GM21360 (cell line): ENCODE measurements around the gene ATP6V1G3.
"Not testable (repeated sequence)": the region's sequence is repeated elsewhere in the genome, so short reads cannot be mapped to it uniquely, and the experiment has no call there.

Experiments
- ATAC-seq: cut with Tn5 transposase; IDR thresholded peaks from one replicate; pipeline ENCODE4 v1.9.1; 2021; ENCODE audit warnings: mild to moderate bottlenecking, moderate library complexity; ENCODE audit not compliant: unreplicated experiment

Gene ATP6V1G3

DNA sequence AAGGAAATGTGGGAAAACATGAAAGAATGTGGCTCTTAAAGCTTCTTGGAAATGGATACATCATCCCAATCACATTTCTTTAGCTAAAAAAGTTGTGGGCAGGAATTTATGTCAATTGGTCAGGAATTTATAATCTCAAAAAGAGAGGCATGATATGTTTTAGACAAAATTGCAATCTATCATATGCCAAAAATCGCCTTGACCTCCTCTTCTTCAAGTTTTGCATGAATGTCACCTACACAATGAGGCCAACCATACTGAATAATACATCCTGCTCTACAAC is 42.4 kb downstream of the ATP6V1G3 start:
- no peak for ATAC-seq

DNA sequence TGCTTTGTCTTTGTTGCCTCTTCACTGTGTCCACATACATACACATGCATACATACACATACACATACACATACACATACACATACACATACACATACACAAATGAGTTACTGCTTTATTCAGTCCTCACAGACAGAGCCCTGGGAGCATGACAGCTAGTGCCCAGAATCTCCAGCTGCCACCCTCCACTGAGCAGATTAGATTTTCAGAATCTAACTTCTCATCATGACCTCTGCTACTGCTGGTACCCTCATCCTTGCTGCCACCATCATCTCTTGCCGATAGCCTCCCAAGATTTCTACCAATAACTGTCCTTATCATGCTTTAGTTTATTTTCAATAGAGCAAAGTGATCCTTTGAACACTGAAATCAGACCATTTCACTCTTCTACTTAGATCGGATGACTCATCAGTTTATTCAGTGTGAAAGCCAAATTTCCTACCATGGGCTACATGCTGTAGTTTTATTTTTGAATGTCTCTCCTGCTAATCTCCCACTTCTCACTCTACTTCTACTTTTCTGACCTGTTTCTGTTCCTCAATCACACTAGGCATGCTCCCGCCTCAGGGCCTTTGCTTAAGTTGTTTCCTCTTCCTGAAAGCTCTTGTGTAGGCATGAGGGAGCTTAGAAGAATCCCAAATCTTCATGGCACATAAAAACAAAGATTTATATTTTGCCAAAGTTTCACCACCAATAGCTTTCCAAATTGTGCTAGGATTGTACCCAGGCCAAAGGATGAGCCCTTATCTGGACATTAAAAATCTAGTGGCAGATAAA is 43.0 kb downstream of the ATP6V1G3 start:
- peak; percentile 44 for ATAC-seq

- ATAC-seq: no peak
Observed at GRCh38 chr1:198496216-198497143, 44.0 kb downstream of the ATP6V1G3 start.

GRCh38 chr1:198495631-198496030 is 44.8 kb downstream of the ATP6V1G3 start:
- ATAC-seq: no peak

DNA sequence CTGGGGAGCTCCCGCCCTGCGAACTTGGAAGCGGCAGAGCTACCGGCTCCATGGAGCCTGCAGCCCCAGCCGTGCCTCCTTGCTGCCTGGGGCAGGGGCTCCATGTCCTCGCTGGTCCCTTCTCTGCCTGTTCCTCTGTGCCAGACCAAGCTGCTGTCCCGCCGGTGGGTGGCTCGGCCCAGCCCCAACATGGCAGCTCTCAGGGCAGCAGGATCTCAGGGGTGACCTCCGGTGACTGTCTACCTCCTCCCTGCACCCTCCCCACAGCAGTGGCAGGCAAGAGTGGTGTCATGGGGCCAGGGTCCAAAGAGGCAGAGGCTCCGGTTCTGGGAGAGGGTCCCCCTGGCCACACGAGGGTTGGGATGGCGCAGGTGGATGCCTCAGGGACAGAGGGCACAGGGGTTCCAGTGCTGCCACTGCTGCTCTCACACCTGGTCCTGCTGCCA is 45.8 kb downstream of the ATP6V1G3 start:
- no peak for ATAC-seq

DNA sequence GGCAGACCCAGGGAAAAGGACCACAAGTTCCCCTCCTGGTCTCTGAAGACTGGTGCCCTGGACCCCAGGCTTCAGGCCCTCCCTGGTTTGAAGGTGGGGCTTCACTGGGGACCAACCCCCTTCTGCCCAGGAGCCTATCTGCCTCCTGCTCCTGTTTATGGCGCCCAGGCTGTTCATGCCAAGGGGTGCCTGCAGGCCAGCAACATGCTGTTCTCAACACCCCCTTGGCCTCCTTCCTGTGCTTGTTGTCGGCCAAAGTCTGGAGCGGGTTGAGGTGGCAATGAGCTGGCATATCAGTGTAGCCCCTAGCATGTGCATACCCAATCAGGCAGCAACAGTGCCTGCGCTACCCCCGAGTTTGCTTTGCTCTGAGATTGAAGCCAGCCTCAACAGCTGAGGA is 46.3 kb downstream of the ATP6V1G3 start:
- ATAC-seq: no peak

DNA sequence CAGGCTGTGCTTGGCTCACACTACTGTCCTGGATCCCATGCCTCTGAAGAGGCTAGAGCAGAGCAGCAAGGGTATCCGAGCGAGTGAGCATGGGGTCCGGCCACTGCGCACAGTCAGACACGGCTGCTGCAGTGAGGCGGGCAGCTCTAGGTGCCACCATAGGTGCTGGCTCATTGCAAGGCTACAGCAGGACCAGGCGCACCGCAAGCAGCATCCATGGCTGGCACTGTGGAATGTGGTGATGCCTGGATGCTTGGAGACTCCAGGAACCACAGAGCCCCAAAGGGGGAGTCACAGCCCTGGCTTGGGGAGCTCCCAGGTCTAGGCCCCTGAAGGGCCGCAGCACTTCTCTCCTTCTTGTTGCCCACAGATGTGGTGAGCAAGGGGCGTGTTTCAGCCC is 47.2 kb downstream of the ATP6V1G3 start:
- ATAC-seq: no peak

- no peak for ATAC-seq
Observed at GRCh38 chr1:198492872-198493271, 47.6 kb downstream of the ATP6V1G3 start.

DNA sequence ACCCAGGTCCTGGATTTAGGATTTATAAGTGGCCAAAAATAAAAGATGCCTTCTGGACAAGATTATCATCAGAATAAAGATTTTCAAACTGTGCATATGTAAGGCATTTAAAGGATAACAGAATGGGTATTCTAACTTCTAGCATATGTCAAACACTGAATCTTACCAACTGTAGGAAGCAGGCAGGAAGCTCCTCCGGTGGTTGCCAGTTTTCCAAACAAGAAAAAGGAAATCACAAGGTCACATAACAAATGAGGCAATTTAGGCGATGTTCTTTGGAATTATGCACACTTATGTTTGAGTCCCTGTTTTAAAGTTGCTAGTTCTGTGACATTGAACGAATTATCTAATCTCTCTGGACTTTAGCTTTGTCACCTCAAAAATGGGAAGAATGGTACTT is 48.9 kb downstream of the ATP6V1G3 start:
- ATAC-seq: no peak

GRCh38 chr1:198491028-198491427 is 49.5 kb downstream of the ATP6V1G3 start:
- ATAC-seq: no peak

GRCh38 chr1:198490224-198490623 is 50.3 kb downstream of the ATP6V1G3 start:
- no peak for ATAC-seq

DNA sequence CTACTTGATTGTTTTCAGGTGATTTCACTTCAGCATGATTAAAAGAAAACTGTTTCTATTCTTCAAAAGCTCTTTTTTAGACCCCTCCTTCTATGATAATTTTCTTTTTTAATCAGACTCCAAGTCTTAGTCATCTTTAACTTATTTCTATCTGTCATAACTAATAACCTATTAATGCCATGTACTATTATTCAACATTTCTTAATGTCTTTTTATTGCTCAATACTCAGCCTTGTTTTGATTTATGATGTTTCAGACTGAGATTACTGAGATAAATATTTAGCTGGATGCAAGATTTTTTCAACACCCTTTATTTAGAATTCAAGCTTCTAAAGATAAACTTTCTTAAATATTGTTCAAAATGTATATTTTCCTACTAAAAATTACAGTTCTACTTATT is 53.6 kb downstream of the ATP6V1G3 start:
- ATAC-seq: no peak

GRCh38 chr1:198483645-198484044 is 56.8 kb downstream of the ATP6V1G3 start:
- no peak for ATAC-seq

GRCh38 chr1:198483006-198483405 is 57.5 kb downstream of the ATP6V1G3 start:
- ATAC-seq: no peak

- no peak for ATAC-seq
Observed at GRCh38 chr1:198481661-198482060, 58.8 kb downstream of the ATP6V1G3 start.

- ATAC-seq: no peak
Observed at GRCh38 chr1:198480876-198481275, 59.6 kb downstream of the ATP6V1G3 start.

DNA sequence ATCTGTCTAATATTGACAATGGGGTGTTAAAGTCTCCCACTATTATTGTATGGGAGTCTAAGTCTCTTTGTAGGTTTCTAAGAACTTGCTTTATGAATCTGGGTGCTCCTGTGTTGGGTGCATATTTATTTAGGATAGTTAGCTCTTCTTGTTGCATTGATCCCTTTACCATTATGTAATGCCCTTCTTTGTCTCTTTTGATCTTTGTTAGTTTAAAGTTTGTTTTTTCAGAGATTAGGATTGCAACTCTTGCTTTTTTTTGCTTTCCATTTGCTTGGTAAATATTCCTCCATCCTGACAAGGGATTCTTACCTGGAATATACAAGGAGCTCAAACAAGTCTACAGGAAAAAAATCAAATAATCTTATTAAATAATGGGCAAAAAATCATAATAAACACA is 63.1 kb downstream of the ATP6V1G3 start:
- ATAC-seq: not testable (repeated sequence)
